Measurements from ENCODE around the gene UGT2B15.
"Not testable (repeated sequence)": the region's sequence is repeated elsewhere in the genome, so short reads cannot be mapped to it uniquely, and the experiment has no call there.

The UGT2B15 gene

DNA sequence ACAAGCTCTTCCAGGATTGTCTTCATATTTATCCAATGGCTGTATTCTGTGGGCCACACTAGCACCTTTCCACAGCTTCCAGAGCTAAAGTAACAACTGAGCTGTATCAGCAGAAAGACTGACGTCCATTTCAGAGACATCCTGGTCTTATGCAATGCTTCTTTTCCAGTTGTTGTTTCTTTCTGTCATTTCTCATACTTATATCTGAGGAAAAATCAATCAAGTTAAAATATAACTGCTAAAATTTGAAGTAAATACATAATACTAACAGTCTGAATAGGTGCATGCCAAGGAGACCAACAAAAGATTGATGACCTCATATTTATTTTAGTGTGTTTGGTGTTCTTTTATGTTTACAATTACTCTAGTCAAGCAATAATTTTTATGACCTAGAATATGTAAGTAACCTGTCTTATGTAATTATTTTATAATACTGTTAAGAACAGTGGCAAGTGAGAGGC lies at the start of gene UGT2B15:
Gene UGT2B15 (minus strand): TSS at position 174 of the 461 bp plus-strand sequence. CDS start 34 bp downstream, at position 140.
- DNase-seq (ENCODE audit: low read depth in 2 of 3, low spot score in 2 of 3) = not testable (repeated sequence)

DNA sequence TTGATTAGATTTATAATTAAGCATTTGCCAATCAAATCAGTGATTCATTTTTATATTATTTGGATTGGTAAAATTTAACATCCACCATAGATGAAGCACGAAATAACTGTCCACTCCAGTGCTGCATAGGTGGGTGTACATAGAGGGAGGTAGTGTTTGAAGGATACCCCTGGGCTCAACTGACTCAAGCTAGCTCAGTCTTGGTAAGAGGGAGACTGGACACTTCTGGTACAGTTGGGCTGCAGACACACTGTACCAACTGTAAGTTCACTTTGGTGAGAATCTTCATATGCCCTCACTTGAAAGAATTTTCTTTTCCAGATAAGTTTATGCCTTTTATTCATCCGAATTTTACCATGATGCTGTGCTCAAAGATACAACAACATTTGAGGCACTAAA lies 48.6 kb upstream of the UGT2B15 start:
- DNase-seq (ENCODE audit: low read depth in 2 of 3, low spot score in 2 of 3) = no peak

DNA sequence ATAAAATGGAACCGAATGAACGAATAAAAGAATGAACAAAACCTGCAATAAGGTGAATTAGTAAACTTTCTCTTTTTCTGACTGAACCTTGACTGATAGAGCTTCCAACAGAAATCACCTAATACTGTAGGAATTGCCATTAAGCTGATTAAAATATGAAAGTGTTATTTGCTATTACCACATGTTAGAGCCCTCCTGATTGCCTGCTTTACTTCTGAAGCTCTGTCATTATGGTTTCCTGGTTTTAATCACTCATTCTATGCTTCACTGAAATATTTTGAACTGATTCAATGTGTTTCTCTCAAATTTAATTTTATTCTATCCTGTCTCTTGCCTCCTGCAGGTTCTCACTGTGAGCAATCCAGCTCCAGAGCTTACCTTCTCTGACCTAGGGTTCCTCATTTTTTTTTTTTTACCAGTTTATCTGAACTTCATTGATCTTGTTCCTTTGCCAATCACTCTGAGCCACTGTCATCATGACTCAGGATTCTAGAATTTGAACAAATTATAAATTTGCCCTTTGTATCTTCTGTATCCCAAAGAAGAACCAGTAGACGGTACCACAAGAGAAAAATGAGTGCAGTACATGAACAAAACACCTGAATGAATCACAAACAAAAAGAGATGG lies 48.1 kb upstream of the UGT2B15 start:
- DNase-seq (ENCODE audit: low read depth in 2 of 3, low spot score in 2 of 3) = no peak

DNA sequence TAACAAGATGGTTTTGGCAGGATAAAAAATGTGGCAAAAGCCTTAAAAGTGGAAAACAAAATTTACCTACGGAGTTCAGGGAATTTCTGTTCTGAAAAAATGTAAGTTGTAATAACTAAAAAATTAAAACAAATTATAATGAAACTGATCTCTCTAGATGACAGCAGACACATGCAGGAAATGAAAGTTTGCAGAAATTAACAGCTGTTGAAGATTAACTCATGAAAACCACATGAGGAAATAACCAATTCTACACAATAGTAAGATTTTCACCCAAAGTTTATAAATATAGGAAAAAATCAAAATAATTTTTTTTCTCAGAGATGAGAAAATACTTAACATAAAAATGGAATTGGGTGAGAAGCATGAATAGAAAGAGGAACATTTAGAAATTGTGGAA lies 47.5 kb upstream of the UGT2B15 start:
- no peak for DNase-seq (ENCODE audit: low read depth in 2 of 3, low spot score in 2 of 3)

DNA sequence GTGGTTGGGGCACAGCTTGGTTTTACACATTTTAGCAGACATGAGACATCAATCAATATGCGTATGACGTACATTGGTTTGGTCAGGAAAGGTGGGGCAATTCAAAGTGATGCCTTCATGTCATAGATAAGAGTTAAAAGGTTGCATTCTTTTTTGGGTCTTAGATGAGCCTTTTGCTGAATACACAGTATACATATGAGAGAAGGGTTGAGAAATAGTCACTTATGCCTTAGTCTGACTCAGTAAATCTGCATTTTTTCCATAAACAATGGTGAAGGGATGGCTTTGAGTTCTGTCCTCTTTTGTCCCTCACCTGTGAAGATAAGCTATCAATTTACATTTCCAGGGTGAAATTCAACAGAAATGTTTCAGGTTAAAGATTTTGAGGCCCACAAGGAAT lies 43.9 kb upstream of the UGT2B15 start:
- DNase-seq (ENCODE audit: low read depth in 2 of 3, low spot score in 2 of 3) = no peak

DNA sequence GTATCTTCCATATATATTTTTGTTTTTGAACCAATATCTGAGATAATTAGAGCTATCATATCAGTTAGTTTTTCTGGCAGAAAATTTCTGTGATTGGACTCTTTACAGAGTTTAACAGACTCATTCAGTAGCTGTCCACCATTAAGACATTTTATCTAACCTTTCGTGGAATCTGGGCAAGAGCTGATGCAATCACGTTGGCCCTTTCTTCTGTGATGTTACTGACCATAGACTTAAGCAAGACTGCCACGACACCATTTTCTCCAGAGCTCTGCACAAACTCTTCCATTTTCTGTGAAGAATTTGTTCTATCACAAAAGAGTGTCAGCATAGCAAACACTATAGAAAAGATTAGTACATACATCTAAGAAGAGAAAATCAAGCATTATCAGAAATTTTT lies 41.8 kb upstream of the UGT2B15 start:
- no peak for DNase-seq (ENCODE audit: low read depth in 2 of 3, low spot score in 2 of 3)

DNA sequence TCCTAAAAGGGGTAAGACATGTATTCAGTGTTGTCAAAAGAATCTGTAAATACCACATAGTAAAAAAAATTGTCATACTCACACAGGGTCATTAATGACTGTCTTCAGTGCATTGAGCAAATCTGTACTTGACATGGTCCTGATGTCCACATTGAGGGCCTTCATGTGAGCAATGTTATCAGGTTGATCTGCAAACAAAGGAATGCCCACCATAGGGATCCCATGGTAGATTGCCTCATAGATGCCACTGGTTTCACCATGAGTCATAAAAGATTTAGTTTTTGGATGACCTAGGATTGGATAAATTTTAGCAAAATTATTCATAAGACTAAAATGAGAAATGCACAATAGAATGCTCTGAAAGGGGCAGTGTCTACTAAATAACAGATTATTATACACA lies 38.1 kb upstream of the UGT2B15 start:
- DNase-seq (ENCODE audit: low read depth in 2 of 3, low spot score in 2 of 3) = no peak

DNA sequence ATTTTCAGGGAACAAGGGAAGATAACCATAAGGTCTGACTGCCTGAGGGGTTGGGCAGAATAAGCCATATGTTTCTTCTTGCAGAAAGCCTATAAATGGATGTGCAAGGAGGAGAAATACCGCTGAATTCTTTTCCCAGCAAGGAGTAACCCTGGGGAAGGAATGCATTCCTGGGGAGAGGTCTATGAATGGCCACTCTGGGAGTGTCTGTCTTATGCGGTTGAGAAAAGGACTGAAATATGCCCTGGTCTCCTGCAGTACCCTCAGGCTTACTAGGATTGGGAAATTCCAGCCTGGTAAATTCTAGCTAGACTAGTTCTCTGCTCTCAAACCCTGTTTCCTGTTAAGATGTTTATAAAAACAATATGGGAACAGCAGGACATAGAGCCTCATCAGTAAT lies 32.7 kb upstream of the UGT2B15 start:
- DNase-seq (ENCODE audit: low read depth in 2 of 3, low spot score in 2 of 3) = not testable (repeated sequence)

DNA sequence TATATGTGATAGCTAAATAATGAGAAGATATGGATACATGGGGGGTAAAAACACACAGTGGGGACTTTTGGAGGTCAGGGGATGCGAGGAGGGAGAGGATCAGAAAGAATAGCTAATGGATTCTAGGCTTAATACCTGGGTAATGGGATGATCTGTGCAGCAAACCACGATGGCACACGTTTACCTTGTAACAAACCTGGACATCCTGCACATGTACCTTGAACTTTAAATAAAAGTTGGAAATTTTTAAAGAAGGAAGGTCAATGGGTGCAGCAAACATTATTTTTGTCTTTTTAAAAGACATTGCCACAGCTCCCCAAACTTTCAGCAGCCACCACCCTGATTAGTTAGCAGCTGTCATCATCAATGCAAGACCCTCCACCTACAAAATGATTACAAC lies 29.7 kb upstream of the UGT2B15 start:
- no peak for DNase-seq (ENCODE audit: low read depth in 2 of 3, low spot score in 2 of 3)

DNA sequence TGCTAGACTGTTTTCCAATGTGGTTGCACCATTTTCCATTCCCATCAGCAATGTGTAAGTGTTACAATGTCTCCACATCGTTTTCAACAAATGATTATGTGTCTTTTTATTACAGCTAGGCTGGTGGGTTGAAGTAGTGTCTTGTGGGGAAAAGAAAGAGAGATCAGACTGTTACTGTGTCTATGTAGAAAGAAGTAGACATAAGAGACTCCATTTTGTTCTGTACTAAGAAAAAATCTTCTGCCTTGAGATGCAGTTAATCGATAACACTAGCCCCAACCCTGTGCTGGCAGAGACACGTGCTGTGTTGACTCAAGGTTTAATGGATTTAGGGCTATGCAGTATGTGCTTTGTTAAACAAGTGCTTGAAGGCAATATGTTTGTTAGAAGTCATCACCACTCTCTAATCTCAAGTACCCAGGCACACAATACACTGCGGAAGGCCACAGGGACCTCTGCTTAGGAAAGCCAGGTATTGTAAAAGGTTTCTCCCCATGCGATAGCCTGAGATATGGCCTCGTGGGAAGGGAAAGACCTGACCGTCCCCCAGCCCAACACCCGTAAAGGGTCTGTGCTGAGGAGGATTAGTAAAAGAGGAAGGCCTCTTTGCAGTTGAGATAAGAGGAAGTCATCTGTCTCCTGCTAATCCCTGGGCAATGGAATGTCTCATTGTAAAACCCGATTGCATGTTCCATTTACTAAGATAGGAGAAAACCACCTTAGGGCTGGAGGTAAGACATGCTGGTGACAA lies 23.0 kb upstream of the UGT2B15 start:
- no peak for DNase-seq (ENCODE audit: low read depth in 2 of 3, low spot score in 2 of 3)

DNA sequence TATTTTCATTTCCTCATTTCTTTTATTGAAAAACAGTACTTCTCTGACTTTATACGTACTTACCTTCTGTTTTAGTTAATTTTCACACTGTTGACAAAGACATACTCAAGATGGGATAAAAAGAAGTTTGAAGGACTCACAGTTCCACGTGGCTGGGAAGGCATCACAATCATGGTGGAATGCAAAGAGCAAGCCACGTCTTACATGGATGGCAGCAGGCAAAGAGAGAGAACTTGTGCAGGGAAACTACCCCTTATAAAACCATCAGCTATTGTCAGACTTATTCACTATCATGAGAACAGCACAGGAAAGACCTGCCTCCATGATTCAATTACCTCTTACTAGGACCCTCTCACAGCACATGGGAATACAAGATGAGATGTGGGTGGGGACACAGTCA lies 20.7 kb upstream of the UGT2B15 start:
- no peak for DNase-seq (ENCODE audit: low read depth in 2 of 3, low spot score in 2 of 3)

DNA sequence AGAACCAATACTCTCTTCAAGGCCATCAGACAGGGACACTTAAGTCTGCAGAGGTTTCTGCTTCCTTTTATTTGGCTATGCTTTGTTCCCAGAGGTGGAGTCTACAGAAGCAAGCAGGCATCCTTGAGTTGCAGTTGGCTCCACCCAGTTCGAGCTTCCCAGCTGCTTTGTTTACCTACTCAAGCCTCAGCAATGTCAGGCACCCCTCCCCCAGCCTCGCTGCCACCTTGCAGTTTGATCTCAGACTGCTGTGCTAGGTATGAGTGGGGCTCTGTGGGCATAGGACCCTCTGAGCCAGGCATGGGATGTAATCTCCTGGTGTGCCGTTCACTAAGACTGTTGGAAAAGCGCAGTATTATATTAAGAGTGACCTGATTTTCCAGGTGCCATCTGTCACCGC lies 12.6 kb upstream of the UGT2B15 start:
- no peak for DNase-seq (ENCODE audit: low read depth in 2 of 3, low spot score in 2 of 3)

DNA sequence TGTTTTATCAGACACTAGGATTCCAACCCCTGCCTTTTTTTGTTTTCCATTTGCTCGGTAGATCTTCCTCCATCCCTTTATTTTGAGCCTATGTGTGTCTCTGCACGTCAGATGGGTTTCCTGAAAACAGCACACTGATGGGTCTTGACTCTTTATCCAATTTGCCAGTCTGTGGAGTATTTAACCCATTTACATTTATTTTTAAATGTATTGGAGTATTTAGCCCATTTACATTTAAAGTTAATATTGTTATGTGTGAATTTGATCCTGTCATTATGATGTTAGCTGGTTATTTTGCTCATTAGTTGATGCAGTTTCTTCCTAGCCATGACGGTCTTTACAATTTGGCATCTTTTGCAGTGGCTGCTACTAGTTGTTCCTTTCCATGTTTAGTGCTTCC lies 10.8 kb upstream of the UGT2B15 start:
- DNase-seq (ENCODE audit: low read depth in 2 of 3, low spot score in 2 of 3) = not testable (repeated sequence)

DNA sequence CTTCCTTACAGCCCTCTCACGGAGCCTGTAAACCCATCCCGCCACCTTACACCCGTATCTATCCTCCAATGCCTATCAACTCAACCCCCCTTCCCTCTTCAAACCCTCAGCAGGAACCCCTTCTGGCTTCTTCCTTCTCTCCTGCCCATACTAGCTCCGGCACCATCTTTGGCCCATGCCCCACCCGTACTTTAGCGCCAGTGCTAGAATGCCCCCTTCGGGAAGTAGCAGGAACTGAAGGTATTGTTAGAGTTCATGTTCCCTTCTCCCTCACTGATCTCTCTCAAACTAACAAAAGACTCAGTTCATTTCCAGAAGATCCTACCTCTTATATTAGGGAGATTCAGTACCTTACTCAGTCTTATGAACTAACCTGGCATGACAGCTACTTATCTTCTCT lies 2.7 kb upstream of the UGT2B15 start:
- no peak for DNase-seq (ENCODE audit: low read depth in 2 of 3, low spot score in 2 of 3)

DNA sequence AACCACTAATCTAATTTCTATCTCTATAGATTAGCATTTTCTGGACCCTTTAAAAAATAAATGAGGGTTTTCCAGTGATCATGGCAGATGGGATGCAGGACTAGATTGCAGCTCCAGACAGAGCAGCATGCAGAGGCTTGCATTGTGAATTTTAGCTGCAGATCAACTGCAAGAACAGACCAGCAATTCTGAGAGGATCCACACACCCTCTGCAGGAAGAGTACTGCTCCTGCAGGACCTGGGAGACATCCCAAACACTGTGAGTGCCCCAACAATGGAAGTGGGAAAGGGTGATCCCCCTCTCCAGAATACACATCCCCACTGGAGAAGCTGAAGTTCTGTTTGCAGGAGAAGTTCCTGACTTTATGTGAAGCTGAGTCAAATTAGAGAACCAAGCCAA lies 765 bp upstream of the UGT2B15 start:
- DNase-seq (ENCODE audit: low read depth in 2 of 3, low spot score in 2 of 3) = not testable (repeated sequence)

DNA sequence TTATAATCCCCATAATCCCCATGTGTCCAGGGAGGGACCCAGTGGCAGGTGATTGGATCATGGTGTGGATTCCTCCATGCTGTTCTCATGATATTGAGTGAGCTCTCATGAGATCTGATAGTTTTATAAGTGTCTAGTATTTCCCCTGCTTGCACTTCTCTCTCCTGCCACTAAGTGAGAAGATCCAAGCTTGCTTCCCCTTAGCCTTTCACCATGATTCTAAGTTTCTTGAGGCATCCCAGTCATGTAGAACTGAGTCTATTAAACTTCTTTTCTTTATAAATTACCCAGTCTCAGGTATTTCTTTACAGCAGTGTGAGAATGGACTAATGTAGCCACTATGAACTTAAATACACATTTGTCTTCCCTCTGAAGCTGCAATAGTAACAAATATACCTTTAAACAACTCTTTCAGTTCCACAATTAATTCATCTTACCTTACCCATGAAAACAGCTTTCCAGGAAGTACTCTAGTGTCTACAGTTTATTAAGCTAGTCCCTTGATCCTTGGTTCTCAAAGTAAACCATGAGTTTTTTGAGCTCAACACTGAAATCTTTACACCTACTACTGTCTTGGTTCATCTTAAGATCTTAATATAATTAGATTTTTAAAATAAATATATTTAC lies 1.8 kb downstream of the UGT2B15 start:
- DNase-seq (ENCODE audit: low read depth in 2 of 3, low spot score in 2 of 3) = not testable (repeated sequence)

DNA sequence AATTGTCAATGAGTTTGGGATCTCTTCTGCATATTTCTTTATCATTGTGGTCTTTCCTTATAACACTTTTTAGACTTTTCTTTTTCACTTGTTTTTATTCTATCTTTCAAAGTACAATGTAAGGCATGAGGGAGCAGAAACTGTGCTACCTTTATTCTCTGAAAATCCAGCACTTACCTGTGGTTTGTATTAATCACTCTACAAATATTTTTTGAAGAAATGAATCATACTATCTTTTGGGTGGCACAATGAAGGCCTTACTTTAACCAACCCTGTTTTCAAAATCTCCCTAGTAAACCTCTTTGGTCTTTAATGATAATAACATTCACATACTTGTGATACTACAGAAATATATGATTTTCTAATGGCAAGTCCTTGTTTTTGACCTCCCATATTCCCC lies 2.9 kb downstream of the UGT2B15 start:
- DNase-seq (ENCODE audit: low read depth in 2 of 3, low spot score in 2 of 3) = not testable (repeated sequence)

DNA sequence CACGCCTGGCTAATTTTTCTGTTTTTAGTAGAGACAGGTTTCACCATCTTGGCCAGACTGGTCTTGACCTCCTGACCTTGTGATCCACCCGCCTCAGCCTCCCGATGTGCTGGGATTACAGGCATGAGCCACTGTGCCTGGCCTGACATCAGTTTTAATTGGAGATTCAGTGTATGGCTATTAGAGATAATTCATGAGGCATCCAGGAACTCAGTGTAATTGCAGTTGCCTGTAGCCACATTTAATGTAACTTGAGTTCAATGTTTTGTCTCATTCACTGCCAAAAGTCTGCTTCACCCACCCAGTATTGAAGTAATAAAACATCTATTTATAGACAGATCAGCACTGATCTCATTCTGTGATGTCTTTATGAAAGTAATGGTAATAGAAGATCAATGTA lies 5.7 kb downstream of the UGT2B15 start:
- not testable (repeated sequence) for DNase-seq (ENCODE audit: low read depth in 2 of 3, low spot score in 2 of 3)

DNA sequence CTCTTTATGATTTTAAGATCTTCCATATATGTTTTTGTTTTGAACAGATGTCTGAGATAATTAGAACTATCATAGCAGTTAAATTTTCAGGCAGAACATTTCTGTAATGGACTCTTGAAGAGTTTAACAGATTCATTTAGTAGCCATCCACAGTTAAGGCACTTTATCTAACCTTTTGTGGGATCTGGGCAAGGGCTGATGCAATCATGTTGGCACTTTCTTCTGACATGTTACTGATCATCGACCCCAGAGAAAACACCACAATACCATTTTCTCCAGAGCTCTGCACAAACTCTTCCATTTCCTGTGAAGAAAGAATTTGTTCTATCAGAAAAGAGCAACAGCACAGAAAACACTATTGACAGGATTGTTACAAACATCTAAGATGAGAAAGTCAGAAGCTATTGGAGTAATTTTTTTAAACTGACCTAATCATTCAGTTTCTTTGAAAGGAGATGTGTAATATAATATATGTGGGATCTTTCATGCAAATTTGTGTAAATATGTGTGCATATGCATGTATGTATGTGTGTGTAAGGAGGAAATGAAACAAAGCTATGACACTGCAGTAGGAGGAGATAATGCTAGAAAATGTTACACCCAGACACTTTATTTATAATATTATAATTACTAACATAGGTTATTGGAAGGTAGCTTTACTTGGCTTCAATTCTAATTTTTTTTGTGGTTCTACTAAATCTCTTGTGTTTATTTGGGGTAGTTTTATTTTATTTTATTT lies 7.4 kb downstream of the UGT2B15 start:
- not testable (repeated sequence) for DNase-seq (ENCODE audit: low read depth in 2 of 3, low spot score in 2 of 3)

DNA sequence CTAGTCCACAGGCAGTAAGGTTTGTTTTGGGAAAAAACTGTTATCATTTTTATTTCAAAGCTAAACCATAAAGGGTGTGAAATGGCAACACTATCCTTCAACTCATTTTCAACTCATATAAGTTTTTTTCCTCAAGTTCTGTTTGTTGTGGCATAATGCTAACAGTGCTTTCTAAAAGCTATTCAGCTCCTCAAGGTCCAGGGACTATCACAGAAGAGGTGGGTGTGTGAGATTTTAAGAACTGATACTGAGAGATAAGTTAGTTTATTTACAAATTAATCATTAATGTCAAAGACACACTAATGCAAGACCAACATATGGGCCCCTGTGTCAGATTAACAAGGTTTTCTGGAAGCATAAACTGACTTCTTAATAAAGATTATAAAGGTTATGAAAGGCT lies 11.8 kb downstream of the UGT2B15 start:
- no peak for DNase-seq (ENCODE audit: low read depth in 2 of 3, low spot score in 2 of 3)

DNA sequence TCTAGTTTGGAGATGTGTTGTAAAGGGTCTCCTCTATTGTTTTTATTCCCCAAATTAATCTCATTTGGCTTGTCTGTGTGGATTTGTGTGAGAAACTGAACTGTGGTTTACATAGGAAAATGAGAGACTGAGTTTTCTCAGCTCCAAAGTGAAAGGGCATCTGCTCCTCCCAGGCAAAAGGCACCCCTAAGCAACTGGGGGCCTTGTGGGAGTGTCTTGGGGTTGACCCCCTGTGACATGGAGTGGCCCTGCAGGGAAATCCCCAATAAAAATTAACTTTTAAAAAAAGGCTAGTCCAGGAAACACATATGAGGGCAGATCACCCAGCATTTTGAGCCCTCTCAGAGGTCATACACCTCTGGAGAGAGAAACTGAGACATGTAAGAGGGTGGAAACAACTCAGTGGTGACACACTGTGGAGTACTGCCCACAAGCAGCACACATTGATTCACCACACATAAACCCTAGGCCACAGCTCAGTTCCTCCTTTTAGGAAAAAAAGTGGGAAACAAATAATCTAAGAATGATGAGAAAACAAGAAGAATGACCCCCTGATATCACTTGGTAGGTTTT lies 13.3 kb downstream of the UGT2B15 start:
- DNase-seq (ENCODE audit: low read depth in 2 of 3, low spot score in 2 of 3) = not testable (repeated sequence)

All from activated CD8-positive, alpha-beta memory T cell treated with anti-CD3 and anti-CD28 coated beads for 48 hours (primary cell).